Stimulated activated naive CD8-positive, alpha-beta T cell treated with anti-CD3 and anti-CD28 coated beads, Interleukin-15, amount 100 ng/mL, for 72 hours (primary cell): ENCODE results near the gene CDH4.

Experiments used
- ATAC-seq: fragments of 150-1000 bp; cut with Tn5 transposase; 2 replicates; pipeline ENCODE4 v1.10.0; 2021; ENCODE audit warnings: mild to moderate bottlenecking, moderate library complexity
- DNase-seq, 2 donors: peaks; one replicate each; pipeline ENCODE4 v3.0.0; 2021 to 2022
- H3K27ac Mint-ChIP-seq, 2 donors: one replicate each; pipeline ENCODE4 v1.8.0; 2022; ENCODE audit warnings: mild to moderate bottlenecking in 2 of 2, mixed read lengths in 2 of 2, moderate library complexity in 2 of 2
- H3K27me3 Mint-ChIP-seq: one replicate; pipeline ENCODE4 v1.8.0; 2022; ENCODE audit warnings: mixed read lengths
- H3K4me1 Mint-ChIP-seq: one replicate; pipeline ENCODE4 v1.8.0; 2022; ENCODE audit warnings: mild to moderate bottlenecking, mixed read lengths
- H3K4me3 Mint-ChIP-seq, 2 donors: one replicate each; pipeline ENCODE4 v1.8.0; 2022; ENCODE audit warnings: mild to moderate bottlenecking in 2 of 2, mixed read lengths in 2 of 2, moderate library complexity in 1 of 2
- H3K9me3 Mint-ChIP-seq, 2 donors: one replicate each; pipeline ENCODE4 v1.8.0; 2022; ENCODE audit warnings: mixed read lengths in 2 of 2

Gene CDH4

DNA sequence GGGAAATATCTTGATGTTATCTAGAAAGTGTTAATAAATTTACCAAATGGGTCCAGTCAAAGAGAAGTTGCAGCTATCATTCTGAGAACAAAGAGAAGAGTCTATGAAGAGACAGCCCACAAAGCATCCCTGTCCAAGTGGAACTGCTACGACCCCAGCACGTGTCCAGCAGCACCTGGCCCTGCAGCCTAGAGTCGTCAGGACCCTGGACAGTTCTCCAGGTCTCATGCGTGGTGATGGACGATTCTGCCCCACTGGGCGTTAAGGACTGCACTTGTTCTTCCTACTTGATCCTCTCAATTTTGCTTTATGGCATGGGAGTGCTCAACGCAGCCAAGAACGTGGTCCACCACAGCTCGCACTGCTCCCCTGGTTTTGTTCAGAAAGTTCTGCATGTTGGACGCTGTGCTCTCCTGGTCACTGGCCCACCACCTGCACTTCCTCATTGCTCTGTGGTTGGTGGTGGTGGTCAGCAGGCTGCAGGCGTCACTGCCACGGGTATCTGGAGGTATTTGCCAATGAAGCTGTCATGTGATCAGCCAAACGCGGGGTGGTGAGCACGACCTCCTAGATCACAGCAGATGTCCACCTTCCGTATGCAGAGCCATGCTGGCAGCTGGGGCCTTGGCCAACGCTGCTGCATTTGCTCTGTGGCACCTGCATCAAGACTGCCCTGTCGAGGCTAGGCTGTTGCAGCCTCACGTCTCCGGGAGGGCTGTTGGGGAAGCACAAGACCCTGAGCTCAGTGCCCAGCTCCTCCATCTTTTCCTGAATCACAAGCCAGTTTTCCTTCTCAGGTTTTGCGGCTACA is 356.4 kb downstream of the CDH4 start:
- no peak overlapping the region for H3K27ac Mint-ChIP-seq
- DNase-seq (no peak), ATAC-seq (no peak)
- H3K4me1 Mint-ChIP-seq: no peaks in the 10 kb centered on the region
- H3K27me3 Mint-ChIP-seq: no peaks in the 10 kb centered on the region
- peaks cover 8 to 13% of the 10 kb centered on the region in 2 donors for H3K9me3 Mint-ChIP-seq
- H3K4me3 Mint-ChIP-seq: no peak overlapping the region

DNA sequence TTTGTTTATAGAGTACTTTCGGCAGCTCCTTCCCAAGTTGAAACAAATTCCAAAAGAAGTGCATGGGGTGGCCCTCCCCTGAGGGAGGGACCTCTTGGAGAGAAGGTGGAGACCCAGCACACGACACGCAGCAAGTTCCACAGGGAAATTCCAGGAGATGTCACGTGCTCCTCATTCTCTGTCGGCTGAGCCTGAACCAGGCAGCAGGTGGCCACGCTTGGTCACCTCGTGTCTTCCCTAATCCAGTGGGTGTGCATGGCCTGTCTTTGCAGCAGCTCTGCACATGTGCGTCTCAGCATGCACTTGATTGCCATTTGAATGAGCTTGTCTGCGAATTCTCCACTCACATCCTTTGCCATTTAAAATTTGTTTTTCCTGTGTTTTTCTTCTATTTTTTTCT is 357.4 kb downstream of the CDH4 start:
- no peak for DNase-seq
- H3K27ac Mint-ChIP-seq: no peak overlapping the region
- no peaks in the 10 kb centered on the region for H3K4me1 Mint-ChIP-seq
- no peaks in the 10 kb centered on the region for H3K27me3 Mint-ChIP-seq
- no peak for ATAC-seq
- H3K9me3 Mint-ChIP-seq: peaks cover 0 to 11% of the 10 kb centered on the region in 2 donors
- H3K4me3 Mint-ChIP-seq: no peak overlapping the region

DNA sequence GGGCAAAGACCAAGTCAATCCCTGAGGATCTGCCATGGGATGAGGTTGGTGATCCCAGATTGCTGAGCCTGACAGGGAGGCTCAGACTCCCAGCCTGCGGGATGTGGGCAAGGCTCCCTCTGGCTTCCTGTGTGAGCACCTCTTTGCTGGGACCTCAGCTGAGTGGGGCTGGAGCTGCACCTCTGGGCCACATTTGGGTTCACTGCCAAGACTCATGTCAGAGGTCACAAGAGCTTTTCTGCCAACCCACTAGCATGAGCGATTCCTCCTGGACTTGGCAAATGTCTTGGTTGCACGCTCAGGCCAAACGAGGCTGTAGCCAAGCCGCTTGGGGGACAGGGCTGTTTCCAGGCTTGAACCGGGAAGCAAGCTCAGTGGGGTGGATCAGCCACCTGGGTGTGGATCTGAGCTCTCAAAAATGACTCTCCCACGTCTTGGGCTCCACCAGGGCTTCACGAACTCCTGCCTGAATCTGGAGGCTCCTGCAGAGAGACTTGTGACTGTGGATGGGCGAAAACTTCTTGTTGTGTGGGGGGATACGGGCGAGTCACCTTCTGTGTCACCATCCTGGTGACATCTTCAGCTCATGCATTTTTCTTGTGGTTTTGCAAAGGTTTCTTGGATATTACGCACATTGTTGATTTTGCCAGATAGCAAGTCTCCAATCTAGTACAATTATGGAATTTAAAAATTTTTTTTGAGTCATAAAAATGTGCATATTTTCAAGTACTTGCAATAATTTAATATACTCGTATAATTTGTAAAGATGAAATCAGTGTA is 359.5 kb downstream of the CDH4 start:
- ATAC-seq (no peak), DNase-seq (no peak)
- H3K27ac Mint-ChIP-seq: no peak overlapping the region
- H3K9me3 Mint-ChIP-seq: peaks cover 0 to 11% of the 10 kb centered on the region in 2 donors
- H3K4me3 Mint-ChIP-seq: no peak overlapping the region
- H3K27me3 Mint-ChIP-seq: no peaks in the 10 kb centered on the region
- H3K4me1 Mint-ChIP-seq: no peaks in the 10 kb centered on the region

DNA sequence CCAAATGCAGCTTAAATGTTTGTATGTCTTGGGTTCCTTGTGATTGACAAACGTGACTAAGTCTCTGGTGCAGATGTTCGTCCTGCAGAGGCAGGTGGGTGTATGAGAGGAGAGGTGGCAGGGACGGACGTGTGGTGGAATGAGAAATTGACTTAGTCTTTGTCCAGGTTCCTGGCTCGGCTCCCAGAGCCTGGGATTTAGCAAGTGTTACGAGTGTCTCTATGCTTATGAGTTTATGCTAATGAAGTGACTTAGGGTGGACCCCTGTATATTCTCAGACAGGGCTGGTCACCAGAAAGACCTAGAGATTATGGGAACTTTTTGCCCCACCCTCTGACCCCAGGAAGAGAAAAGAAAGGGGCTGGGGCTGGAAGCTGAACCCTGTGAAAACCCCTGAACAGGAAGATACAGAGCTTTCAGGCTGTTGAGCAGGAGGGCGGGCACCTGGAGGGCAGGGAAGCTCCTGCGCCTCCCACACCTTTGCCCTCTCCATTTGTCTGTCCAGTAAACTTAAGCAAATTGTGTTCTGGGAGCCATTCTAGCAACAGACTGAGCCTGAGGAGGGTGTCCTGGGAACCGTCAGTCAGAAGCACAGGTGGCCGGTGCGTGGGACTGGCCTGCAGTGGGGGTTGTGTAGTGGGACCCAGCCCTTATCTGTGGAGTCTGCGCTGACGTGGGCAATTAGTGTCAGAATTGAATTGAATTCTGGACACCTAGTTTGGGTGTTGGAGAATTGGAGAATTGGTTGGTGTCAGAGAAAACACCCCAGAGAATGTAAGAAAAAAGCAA is 362.1 kb downstream of the CDH4 start:
- Mint-ChIP-seq H3K27me3 (no peaks in the 10 kb centered on the region), H3K4me3 (no peak overlapping the region), H3K9me3 (peaks cover 0 to 14% of the 10 kb centered on the region in 2 donors), H3K4me1 (no peaks in the 10 kb centered on the region), H3K27ac (no peak overlapping the region)
- DNase-seq (no peak), ATAC-seq (no peak)

- H3K27ac Mint-ChIP-seq: no peak overlapping the region
- peaks cover 0 to 14% of the 10 kb centered on the region in 2 donors for H3K9me3 Mint-ChIP-seq
- H3K4me3 Mint-ChIP-seq: no peak overlapping the region
- H3K4me1 Mint-ChIP-seq: no peaks in the 10 kb centered on the region
- H3K27me3 Mint-ChIP-seq: no peaks in the 10 kb centered on the region
- DNase-seq (no peak), ATAC-seq (no peak)
Observed at GRCh38 chr20:61614706-61615100, 362.6 kb downstream of the CDH4 start.

- Mint-ChIP-seq H3K27me3 (no peaks in the 10 kb centered on the region), H3K4me1 (no peaks in the 10 kb centered on the region), H3K9me3 (peaks cover 0 to 14% of the 10 kb centered on the region in 2 donors), H3K4me3 (no peak overlapping the region), H3K27ac (peak overlapping the region in 1 of 2 donors; percentile 57)
- ATAC-seq (no peak), DNase-seq (no peak)
Observed at GRCh38 chr20:61615806-61616205, 363.7 kb downstream of the CDH4 start.

- no peak for DNase-seq
- peak overlapping the region in 1 of 2 donors; percentile 72 for H3K27ac Mint-ChIP-seq
- no peak overlapping the region for H3K4me3 Mint-ChIP-seq
- no peaks in the 10 kb centered on the region for H3K4me1 Mint-ChIP-seq
- no peaks in the 10 kb centered on the region for H3K27me3 Mint-ChIP-seq
- no peak for ATAC-seq
- H3K9me3 Mint-ChIP-seq: peaks cover 0 to 7% of the 10 kb centered on the region in 2 donors
Observed at GRCh38 chr20:61619751-61620150, 367.7 kb downstream of the CDH4 start.

DNA sequence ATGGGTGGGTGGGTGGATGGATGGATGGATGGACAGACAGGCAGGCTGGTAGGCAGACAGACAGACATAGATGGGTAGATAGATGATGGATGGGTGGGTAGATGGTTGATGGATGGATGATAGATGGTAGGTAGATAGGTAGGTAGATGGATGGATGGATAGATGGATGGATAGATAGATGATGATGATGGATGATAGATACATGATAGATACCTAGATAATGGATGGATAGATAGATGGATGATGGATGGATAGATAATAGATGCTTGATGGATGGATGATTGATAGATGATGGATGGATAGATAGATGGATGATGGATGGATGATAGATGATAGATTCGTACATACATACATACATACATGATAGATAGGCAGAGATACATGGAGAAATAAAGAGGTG is 368.1 kb downstream of the CDH4 start:
- no peak for DNase-seq

GRCh38 chr20:61621035-61621730 is 369.1 kb downstream of the CDH4 start:
- H3K4me3 Mint-ChIP-seq: no peak overlapping the region
- H3K9me3 Mint-ChIP-seq: peaks cover 0 to 7% of the 10 kb centered on the region in 2 donors
- H3K27ac Mint-ChIP-seq: peak overlapping the region in 1 of 2 donors; percentile 2
- ATAC-seq: no peak
- no peak for DNase-seq
- H3K27me3 Mint-ChIP-seq: no peaks in the 10 kb centered on the region
- H3K4me1 Mint-ChIP-seq: no peaks in the 10 kb centered on the region

More for the DNA sequence above, 368.1 kb downstream of the CDH4 start:
- no peaks in the 10 kb centered on the region for H3K4me1 Mint-ChIP-seq
- H3K9me3 Mint-ChIP-seq: peaks cover 0 to 7% of the 10 kb centered on the region in 2 donors
- ATAC-seq: no peak
- H3K4me3 Mint-ChIP-seq: no peak overlapping the region
- H3K27me3 Mint-ChIP-seq: no peaks in the 10 kb centered on the region
- no peak overlapping the region for H3K27ac Mint-ChIP-seq

DNA sequence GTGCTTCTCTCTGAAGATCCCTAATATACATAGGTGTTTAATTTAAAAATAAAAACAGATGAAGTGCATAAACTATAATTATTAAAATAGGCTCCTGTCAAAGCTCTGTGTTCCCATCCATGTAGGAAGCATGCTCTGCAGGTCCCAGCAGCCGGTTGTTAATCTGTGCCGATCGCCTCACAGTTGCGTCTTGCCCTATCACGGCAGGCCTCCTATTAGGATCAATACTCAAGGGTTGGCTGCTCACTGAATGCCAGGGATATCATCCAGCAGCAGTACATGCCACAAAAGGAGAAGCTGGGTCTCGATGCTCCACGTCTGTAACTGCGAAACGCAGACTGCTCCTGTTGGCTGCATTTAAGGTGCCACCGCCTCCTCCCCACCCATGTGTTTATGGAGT is 369.8 kb downstream of the CDH4 start:
- no peak overlapping the region for H3K27ac Mint-ChIP-seq
- peaks cover 0 to 7% of the 10 kb centered on the region in 2 donors for H3K9me3 Mint-ChIP-seq
- no peaks in the 10 kb centered on the region for H3K27me3 Mint-ChIP-seq
- DNase-seq: no peak
- H3K4me3 Mint-ChIP-seq: no peak overlapping the region
- no peak for ATAC-seq
- H3K4me1 Mint-ChIP-seq: no peaks in the 10 kb centered on the region

- Mint-ChIP-seq H3K9me3 (no peaks in the 10 kb centered on the region), H3K4me3 (no peak overlapping the region), H3K27ac (no peak overlapping the region), H3K4me1 (no peaks in the 10 kb centered on the region), H3K27me3 (no peaks in the 10 kb centered on the region)
- DNase-seq: no peak
- ATAC-seq: no peak
Observed at GRCh38 chr20:61623451-61623850, 371.4 kb downstream of the CDH4 start.

DNA sequence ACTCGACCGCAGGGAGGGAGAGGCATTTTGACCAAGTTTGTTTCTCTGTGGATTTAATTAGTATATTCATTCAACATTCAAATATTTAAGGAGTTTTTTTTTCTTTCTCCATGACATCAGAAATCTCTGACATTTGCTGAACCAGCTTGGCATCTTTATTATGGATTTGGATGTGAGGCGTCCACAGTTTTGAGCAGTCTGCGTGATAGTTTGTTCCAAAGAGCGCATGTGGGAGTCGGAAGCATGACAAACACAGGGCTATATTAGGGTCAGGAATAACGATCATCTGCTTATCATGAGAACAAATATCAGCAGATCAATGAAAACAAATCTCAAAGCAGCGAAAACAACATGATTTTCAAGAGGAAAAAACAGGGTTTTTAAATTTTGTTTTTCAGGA is 373.2 kb downstream of the CDH4 start:
- DNase-seq (no peak), ATAC-seq (no peak)

DNA sequence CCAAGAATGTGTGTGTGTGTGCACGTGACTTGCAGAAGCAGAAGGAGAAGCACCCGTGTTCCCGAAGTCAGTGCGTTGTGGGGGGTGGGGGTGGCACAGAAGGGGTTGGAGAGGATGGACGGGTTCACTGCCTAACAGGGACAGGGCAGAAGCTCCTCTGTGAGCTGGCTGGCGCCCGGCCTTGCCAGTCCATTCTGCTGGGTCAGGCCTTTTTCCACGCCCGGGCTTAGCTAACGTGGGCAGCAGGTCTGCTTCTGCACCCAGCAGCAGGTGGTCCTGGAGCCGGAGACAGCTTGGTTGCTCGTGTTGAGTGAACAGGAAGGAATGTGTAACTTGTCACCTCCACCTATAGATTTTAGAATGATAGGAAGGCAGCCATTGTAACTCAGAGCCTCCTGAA is 374.4 kb downstream of the CDH4 start:
- ATAC-seq: no peak
- Mint-ChIP-seq H3K9me3 (no peaks in the 10 kb centered on the region), H3K27me3 (no peaks in the 10 kb centered on the region), H3K4me3 (no peak overlapping the region), H3K27ac (no peak overlapping the region), H3K4me1 (no peaks in the 10 kb centered on the region)
- DNase-seq: no peak

More for the DNA sequence above, 373.2 kb downstream of the CDH4 start:
- H3K27ac Mint-ChIP-seq: no peak overlapping the region
- H3K4me3 Mint-ChIP-seq: no peak overlapping the region
- H3K27me3 Mint-ChIP-seq: no peaks in the 10 kb centered on the region
- no peaks in the 10 kb centered on the region for H3K9me3 Mint-ChIP-seq
- no peaks in the 10 kb centered on the region for H3K4me1 Mint-ChIP-seq

GRCh38 chr20:61627791-61628415 is 375.8 kb downstream of the CDH4 start:
- H3K9me3 Mint-ChIP-seq: no peaks in the 10 kb centered on the region
- H3K27ac Mint-ChIP-seq: no peak overlapping the region
- no peak overlapping the region for H3K4me3 Mint-ChIP-seq
- ATAC-seq: no peak
- DNase-seq: no peak
- H3K4me1 Mint-ChIP-seq: no peaks in the 10 kb centered on the region
- no peaks in the 10 kb centered on the region for H3K27me3 Mint-ChIP-seq

GRCh38 chr20:61628480-61628879 is 376.4 kb downstream of the CDH4 start:
- Mint-ChIP-seq H3K27me3 (no peaks in the 10 kb centered on the region), H3K4me1 (no peaks in the 10 kb centered on the region), H3K27ac (no peak overlapping the region), H3K9me3 (peaks cover 0 to 5% of the 10 kb centered on the region in 2 donors), H3K4me3 (no peak overlapping the region)
- ATAC-seq (no peak), DNase-seq (no peak)
